Hematopoietic multipotent progenitor cell treated with erythropoietin and hydrocortisone succinate and interleukin-3 and kit ligand, for 6 days (in vitro differentiated cells): Measurements from ENCODE around the gene TBRG4.

Experiments
- DNase-seq: peaks from one replicate; pipeline ENCODE4 v3.0.0-alpha.2; 2015

The TBRG4 gene

GRCh38 chr7:45073031-45073785 is 38.3 kb downstream of the TBRG4 start:
- no peak for DNase-seq

- peak; percentile 28 for DNase-seq
These were observed 39.1 kb downstream of the TBRG4 start for GRCh38 chr7:45072131-45073030.

GRCh38 chr7:45071528-45071927 is 40.0 kb downstream of the TBRG4 start:
- no peak for DNase-seq

- DNase-seq = no peak
These were observed 41.2 kb downstream of the TBRG4 start for GRCh38 chr7:45070254-45070642.

- DNase-seq = peak; percentile 26
These were observed 41.8 kb downstream of the TBRG4 start for GRCh38 chr7:45069444-45070253.

DNA sequence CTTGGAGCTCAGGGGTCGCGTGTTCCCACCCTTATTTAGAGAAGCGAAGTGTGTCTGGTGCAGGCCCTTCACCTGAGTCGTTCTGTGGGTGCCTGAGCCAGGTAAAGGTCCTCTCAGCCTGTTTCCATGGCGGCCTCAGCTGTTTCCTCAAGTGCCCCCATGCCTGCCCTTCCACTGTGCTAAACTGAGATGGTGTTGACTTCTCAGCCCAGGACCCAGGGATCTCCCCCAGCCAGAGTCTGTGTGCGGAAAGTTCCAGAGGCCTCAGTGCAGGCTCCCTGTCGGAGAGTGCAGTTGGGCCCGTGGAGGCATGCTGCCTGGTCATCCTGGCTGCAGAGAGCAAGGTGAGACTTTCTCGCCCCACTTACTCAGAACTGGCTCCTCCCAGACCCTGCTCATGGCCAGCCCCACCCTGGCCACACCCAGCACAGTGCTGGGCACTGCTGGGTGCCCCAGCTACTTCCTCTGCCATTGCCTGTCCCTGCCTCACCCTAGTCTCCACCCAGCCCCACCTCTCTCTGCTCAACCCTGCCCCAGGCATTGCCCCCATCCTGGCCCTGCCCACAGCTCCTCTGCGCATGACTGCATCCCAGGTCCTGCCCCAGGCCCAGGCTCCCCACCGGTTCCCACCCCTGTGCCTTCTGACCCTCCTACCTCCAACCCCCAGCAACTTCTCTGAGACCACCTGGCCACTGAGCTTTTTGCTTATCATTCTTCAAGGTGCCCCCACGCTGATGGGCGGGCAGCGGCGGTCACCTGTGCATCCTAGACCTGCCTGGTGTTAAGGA is 43.1 kb downstream of the TBRG4 start:
- DNase-seq = peak; percentile 47

GRCh38 chr7:45067582-45067981 is 43.9 kb downstream of the TBRG4 start:
- no peak for DNase-seq

GRCh38 chr7:45066409-45066808 is 45.1 kb downstream of the TBRG4 start:
- no peak for DNase-seq

DNA sequence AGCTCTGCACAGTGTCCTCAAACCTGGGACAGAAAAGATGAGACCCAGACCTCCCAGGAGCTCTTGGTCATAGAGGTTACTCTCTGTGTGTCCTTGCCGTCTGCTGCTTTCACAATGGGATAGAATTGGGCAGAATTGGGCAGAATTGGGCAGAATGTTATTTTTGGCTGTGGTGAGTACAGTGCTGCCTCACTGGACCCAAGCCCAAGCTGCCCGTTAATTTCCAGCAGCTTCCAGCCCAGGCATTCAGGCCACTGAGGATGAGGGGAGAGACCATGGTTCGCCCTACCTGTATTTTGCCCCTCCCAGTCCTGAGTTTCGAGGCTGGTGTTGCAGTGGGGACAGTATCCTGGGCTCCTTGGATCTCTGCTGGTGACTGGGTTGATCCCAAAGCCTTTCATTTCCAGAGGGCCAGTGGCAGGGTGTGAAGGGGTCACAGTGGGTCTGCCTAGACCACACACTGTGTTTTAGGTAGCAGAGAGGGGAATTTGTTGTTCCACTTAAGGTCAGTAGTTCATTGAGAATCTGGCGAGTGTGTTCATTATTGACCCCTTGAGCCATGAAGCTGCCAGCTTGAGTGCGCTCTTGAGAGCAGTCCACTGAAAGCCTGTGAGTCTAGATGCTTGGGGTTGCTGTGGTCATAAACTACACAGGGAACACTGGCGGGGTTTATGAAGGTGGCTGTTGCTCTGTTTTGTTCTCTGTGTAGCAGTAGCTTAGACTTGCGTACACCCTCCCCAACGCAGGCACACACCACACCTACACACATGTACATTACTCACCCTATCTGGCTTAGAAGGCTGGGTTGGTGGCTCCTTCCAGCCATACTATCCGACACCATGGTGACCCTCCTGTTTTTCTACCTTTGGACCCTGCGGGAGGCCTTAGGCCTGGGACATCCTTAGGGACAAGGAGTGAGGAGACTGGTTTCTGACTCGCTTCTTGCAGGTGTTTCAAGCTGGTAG is 46.2 kb downstream of the TBRG4 start:
- no peak for DNase-seq

- no peak for DNase-seq
These were observed 47.3 kb downstream of the TBRG4 start for GRCh38 chr7:45064047-45064725.

DNA sequence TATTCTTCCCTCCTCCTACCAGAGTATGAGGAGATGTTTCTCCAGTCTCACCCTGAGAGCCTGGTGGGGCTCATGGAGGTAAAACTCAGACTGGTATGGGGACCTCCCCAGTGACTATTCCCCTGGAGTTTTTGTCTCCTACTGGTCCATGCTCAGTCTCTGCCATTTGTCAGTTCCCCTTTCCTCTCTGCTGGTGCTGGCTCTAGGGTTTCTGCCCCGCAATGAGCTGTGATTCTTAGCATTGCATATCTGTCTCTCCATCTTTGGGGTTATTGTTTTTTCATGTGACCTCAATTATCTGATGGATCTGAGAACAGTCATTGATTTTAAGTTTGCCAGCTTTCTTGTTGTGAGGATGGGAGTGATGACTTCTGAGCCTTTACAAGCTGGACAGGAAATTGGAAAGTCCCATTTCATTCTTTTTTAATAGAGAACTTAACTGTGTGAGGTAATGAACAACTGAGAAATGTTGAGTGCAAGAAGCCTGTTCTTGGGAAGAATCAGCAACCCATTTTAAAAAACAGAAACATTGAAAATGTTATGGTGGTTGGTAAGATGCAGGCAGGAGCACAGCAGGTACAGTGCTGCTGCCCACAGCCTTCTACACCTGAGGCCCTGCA is 49.6 kb downstream of the TBRG4 start:
- peak; percentile 32 for DNase-seq

- DNase-seq = no peak
These were observed 50.1 kb downstream of the TBRG4 start for GRCh38 chr7:45061352-45061751.

GRCh38 chr7:45060295-45060694 is 51.2 kb downstream of the TBRG4 start:
- DNase-seq = no peak

GRCh38 chr7:45057878-45058277 is 53.6 kb downstream of the TBRG4 start:
- no peak for DNase-seq

DNA sequence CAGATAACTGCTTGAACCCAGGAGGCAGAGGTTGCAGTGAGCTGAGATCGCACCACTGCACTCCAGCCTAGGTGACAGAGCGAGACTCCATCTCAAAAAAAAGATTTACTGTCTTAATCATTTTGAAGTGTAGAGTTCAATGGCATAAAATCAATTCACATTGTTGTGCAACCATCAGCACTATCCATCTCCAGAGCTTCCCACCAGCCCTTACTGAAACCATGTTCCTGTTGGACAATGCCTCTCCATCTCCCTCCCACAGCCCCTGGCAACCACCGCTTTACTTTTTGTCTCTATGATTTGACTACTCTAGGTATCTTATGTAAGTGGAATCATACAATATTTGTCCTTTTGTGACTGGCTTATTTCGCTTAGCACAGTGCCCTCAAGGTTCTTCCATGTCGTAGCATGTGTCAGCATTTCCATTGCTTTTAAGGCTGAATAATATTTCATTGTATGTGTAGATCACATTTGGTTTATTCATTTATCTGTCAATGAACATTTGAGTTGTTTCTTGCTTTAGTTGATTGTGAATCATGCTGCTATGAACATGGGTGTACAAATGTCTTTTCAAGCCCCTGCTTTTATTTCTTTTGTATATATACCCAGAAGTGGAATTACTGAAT is 55.8 kb downstream of the TBRG4 start:
- DNase-seq = no peak

DNA sequence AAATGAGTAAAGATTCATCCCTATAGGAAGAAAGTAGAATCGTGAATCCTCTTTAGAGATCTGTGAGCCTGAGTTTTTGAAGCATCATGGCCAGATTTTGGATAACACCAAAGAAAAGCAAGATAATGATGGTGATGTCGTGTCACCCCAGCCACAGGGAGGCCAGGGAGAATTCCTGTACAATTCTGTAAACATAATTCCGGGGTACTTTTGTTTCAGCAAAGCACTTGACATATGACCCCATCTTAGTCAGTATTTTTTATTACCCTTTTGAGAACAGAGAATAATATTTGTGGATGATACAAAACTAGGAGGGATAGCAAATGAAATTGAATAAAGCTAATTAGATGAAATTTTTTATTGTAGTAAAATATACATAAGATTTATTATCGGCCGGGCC is 56.5 kb downstream of the TBRG4 start:
- no peak for DNase-seq

DNA sequence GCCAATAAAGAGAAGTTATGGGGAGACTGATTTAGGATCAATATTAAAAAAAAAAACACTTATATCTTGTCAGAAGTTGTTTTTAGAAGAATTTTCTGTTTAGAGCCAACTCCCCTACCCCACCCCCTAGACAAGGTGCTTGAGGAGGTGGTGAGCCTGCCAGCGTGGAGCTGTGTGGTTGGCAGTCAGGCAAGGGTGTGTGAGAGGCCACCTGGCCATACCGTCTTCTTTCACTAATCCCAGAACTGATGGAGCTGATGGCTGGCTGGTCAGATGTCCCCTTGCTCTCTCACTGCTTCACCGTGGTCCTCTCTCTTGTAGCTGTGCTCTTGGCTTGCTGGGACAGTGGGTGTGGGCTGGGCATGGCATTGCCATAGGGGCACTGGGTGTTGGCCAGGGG is 57.1 kb downstream of the TBRG4 start:
- DNase-seq = no peak

DNA sequence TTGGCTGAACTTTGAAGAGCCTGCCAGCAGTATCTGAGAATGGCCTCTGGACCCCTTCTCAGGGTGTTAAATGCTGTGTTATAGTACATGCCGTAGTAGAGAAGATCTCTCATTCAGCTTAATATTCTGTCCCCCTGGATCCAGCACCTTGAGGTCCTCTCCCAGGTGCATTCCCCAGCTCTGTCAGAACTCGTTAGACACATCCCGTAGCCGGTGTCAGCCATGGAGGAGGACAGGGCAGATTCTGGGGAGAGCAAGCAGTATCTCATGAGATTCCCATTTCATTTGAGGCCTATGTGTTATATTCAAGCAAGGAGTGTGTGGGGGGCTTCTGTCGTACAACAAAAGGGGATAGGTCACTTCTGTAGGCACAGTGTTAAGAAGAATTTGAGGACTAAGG is 57.6 kb downstream of the TBRG4 start:
- DNase-seq = no peak

GRCh38 chr7:45053401-45053800 is 58.1 kb downstream of the TBRG4 start:
- no peak for DNase-seq

DNA sequence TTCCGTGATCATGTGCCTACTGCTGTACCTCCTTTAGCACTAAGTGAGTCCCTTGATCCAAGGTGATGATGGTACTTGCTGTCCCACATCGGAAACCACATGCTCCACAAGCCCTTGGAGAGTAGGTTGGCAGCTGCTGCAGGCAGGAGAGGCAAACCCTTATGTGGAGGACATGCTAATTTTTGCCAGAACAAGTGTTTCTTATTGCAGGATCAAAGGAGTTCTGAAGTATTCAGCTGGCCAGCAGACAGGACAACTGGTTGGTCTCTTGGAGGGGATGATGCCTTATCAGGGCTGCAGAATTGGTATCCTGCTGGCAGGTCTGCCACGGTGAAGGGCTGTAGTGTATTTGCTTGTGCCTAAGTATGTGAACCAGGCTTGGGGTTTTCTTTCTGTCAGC is 59.5 kb downstream of the TBRG4 start:
- no peak for DNase-seq
